ENCODE results near the gene GPAT3. TPM values are rescaled to one million over a fixed set of nuclear protein-coding genes. Genes with fewer than 3 reads are reported as not detected.

The GPAT3 gene
- total RNA-seq, 1 donor from 2014 or later: not detected

GRCh38 chr4:83591730-83592129, 55.8 kb downstream of the GPAT3 start:
- Mint-ChIP-seq H3K4me1 (ENCODE audit: low read depth, unreplicated experiment) (no peaks in the 10 kb centered on the region), H3K9me3 (ENCODE audit: unreplicated experiment) (no peaks in the 10 kb centered on the region), H3K36me3 (ENCODE audit: unreplicated experiment) (no peaks in the 10 kb centered on the region), H3K27ac (ENCODE audit: unreplicated experiment) (no peak overlapping the region), H3K4me3 (ENCODE audit: unreplicated experiment) (no peak overlapping the region), H3K27me3 (ENCODE audit: unreplicated experiment) (no peaks in the 10 kb centered on the region)
- no peak for TF ChIP-seq CTCF (IDR thresholded peaks at IDR 0.05; ENCODE audit: partially characterized antibody, unreplicated experiment)
- DNase-seq: no peak

- no peak overlapping the region for H3K4me3 Mint-ChIP-seq (ENCODE audit: unreplicated experiment)
- no peaks in the 10 kb centered on the region for H3K9me3 Mint-ChIP-seq (ENCODE audit: unreplicated experiment)
- no peak overlapping the region for H3K27ac Mint-ChIP-seq (ENCODE audit: unreplicated experiment)
- no peak for DNase-seq
- no peaks in the 10 kb centered on the region for H3K27me3 Mint-ChIP-seq (ENCODE audit: unreplicated experiment)
- TF ChIP-seq CTCF (IDR thresholded peaks at IDR 0.05; ENCODE audit: partially characterized antibody, unreplicated experiment): no peak
- no peaks in the 10 kb centered on the region for H3K36me3 Mint-ChIP-seq (ENCODE audit: unreplicated experiment)
- H3K4me1 Mint-ChIP-seq (ENCODE audit: low read depth, unreplicated experiment): no peaks in the 10 kb centered on the region
Measured at GRCh38 chr4:83599183-83599582, 63.3 kb downstream of the GPAT3 start.

- Mint-ChIP-seq H3K9me3 (ENCODE audit: unreplicated experiment) (no peaks in the 10 kb centered on the region), H3K4me1 (ENCODE audit: low read depth, unreplicated experiment) (no peaks in the 10 kb centered on the region), H3K27me3 (ENCODE audit: unreplicated experiment) (no peaks in the 10 kb centered on the region), H3K4me3 (ENCODE audit: unreplicated experiment) (no peak overlapping the region), H3K27ac (ENCODE audit: unreplicated experiment) (no peak overlapping the region), H3K36me3 (ENCODE audit: unreplicated experiment) (no peaks in the 10 kb centered on the region)
- no peak for TF ChIP-seq CTCF (IDR thresholded peaks at IDR 0.05; ENCODE audit: partially characterized antibody, unreplicated experiment)
- DNase-seq: no peak
Measured at GRCh38 chr4:83603129-83603528, 67.2 kb downstream of the GPAT3 start.

GRCh38 chr4:83604321-83604720, 68.4 kb downstream of the GPAT3 start:
- Mint-ChIP-seq H3K9me3 (ENCODE audit: unreplicated experiment) (no peaks in the 10 kb centered on the region), H3K27ac (ENCODE audit: unreplicated experiment) (no peak overlapping the region)
- no peak for TF ChIP-seq CTCF (IDR thresholded peaks at IDR 0.05; ENCODE audit: partially characterized antibody, unreplicated experiment)

GRCh38 chr4:83605210-83605609, 69.3 kb downstream of the GPAT3 start:
- no peaks in the 10 kb centered on the region for H3K4me1 Mint-ChIP-seq (ENCODE audit: low read depth, unreplicated experiment)
- no peaks in the 10 kb centered on the region for H3K36me3 Mint-ChIP-seq (ENCODE audit: unreplicated experiment)
- no peaks in the 10 kb centered on the region for H3K27me3 Mint-ChIP-seq (ENCODE audit: unreplicated experiment)
- no peak overlapping the region for H3K27ac Mint-ChIP-seq (ENCODE audit: unreplicated experiment)
- DNase-seq: no peak
- no peak overlapping the region for H3K4me3 Mint-ChIP-seq (ENCODE audit: unreplicated experiment)
- no peak for TF ChIP-seq CTCF (IDR thresholded peaks at IDR 0.05; ENCODE audit: partially characterized antibody, unreplicated experiment)
- no peaks in the 10 kb centered on the region for H3K9me3 Mint-ChIP-seq (ENCODE audit: unreplicated experiment)

More at GRCh38 chr4:83604321-83604720, 68.4 kb downstream of the GPAT3 start:
- no peaks in the 10 kb centered on the region for H3K4me1 Mint-ChIP-seq (ENCODE audit: low read depth, unreplicated experiment)
- no peak for DNase-seq
- H3K4me3 Mint-ChIP-seq (ENCODE audit: unreplicated experiment): no peak overlapping the region
- H3K27me3 Mint-ChIP-seq (ENCODE audit: unreplicated experiment): no peaks in the 10 kb centered on the region
- no peaks in the 10 kb centered on the region for H3K36me3 Mint-ChIP-seq (ENCODE audit: unreplicated experiment)
